RPMI8226 (cell line): ENCODE results near the gene GNAI2.
"Not testable (repeated sequence)": the region's sequence is repeated elsewhere in the genome, so short reads cannot be mapped to it uniquely, and the experiment has no call there.

Experiments
- DNase-seq: peaks from one replicate; pipeline ENCODE4 v3.0.0-alpha.2; 2015

GNAI2 gene

GRCh38 chr3:50279255-50280016 is 43.4 kb downstream of the GNAI2 start:
- DNase-seq, result no peak

DNA sequence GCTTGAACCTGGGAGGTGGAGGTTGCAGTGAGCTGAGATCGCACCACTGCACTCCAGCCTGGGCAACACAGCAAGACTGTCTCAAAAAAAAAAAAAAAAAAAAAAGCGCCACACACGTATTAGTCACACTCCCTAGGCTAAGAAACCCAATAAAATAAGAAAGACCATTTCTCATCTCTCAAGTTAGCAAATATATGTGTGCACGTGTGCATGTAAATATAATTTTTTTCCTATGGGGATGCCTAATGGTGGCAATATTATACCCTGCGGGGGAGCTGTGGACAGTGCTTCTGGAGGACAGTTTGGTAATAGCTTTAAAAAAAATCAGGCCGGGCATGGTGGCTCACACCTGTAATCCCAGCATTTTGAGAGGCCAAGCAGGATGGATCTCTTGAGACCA is 48.1 kb downstream of the GNAI2 start:
- DNase-seq, result not testable (repeated sequence)

DNA sequence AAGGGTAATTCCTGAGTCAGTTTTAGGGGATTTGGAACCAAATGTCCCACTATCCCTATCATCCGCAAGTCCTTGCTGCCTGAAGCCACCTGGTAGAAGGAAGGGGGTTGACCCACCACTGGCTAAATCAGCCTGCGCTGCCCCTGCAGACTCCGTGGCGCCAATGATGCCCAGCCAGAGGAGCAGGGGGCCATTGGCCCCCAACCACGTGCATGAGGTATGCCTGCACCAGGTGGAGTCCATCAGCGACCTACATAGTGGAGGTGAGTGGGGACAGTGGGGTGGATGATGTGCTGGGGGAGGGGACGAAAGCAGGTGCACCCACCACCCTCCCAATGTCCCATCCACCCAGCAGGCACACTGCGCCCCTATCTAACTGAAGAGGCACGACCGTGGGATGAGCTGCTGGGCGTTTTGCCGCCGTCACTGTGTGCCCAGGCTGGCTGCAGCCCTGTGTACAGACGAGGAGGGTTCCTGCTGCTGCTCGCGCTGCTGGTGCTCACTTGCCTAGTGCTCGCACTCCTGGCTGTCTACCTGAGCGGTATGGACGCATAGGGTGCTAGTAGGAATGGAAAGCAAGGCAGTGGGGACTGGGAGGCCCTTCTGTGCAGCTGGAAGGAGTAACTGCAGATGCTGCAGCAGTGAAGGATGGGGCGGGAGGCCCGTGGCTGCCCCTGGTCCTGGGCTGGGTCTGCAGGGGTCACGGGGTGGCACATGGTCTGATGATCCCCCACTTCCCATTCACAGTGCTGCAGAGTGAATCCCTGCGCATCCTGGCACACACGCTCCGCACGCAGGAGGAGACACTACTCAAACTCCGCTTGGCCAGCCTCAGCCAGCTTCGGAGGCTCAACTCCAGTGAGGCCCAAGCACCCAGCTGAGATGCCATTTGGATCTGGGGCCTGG is 50.6 kb downstream of the GNAI2 start:
- DNase-seq, result no peak

DNA sequence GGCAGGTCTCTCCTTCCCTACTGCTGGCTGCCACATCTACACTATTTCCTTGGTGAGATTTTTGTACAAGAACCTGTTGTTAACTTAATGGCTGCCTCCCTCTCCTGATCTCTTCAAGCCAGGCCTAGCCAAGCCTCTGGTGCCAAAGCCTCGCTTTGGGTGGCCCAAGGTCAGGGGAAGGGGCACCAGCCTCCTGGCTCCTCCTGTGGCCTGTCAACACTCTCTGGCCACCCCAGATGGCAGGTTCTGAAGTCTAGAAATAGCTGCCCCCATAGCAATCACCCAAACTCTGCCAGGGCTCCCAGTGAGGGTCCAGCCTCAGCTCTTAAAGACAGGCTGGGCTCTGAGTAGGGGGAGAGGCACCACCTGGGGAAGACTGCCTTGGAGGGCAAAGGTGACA is 51.3 kb downstream of the GNAI2 start:
- DNase-seq, result no peak

- DNase-seq, result no peak
These were observed 52.5 kb downstream of the GNAI2 start for GRCh38 chr3:50288387-50289007.

GRCh38 chr3:50289130-50289529 is 53.1 kb downstream of the GNAI2 start:
- no peak for DNase-seq

- no peak for DNase-seq
These were observed 54.2 kb downstream of the GNAI2 start for GRCh38 chr3:50290161-50290641.

DNA sequence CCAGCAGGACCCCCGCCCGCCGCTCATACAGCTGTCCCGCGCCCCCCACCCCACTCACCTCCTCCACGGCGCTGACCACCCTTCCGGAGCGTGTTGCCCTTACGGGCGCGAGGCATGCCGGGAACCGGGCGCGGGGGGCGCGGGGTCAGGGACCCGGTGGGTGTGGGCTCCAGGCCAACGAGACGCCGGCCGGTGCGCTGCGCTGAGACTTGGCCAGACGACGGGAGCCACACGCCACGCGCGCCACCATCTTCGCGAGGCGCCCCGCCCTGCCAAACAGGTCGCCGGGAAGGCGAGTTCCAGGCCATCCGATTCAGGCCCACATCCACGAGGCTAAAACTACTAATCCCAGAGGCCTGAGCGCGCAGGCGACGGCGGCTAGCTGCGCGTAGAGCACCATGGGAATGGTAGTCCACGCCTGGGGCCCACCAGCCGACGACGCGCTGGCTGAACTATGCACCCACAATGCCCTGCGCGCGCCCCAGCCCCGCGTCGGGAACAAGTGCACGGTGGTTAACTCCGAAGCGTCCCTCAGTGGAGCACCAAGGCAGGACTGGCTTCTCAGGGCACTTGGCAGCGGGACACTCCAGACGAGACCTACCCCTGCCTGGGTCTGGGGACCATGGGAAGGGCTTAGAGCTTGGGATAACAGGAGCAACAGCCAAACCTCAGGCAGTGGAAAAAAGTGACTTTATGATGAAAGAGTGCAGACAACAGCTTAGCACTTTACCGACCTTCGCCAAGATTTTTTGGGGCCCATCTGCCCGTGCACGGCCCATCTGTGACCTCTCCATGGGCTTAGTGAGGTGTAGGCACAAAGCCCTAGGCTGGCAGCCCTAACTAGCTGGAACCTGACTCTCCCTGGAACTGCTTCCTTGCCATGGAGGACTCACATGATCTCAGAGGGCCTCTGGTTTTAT is 56.4 kb downstream of the GNAI2 start, which contains the start of gene IFRD2:
TSS of gene IFRD2 (minus strand) at position 271 of the 920 bp plus-strand sequence. CDS start at position 116, 155 bp downstream.
- DNase-seq, result peak; percentile 98

DNA sequence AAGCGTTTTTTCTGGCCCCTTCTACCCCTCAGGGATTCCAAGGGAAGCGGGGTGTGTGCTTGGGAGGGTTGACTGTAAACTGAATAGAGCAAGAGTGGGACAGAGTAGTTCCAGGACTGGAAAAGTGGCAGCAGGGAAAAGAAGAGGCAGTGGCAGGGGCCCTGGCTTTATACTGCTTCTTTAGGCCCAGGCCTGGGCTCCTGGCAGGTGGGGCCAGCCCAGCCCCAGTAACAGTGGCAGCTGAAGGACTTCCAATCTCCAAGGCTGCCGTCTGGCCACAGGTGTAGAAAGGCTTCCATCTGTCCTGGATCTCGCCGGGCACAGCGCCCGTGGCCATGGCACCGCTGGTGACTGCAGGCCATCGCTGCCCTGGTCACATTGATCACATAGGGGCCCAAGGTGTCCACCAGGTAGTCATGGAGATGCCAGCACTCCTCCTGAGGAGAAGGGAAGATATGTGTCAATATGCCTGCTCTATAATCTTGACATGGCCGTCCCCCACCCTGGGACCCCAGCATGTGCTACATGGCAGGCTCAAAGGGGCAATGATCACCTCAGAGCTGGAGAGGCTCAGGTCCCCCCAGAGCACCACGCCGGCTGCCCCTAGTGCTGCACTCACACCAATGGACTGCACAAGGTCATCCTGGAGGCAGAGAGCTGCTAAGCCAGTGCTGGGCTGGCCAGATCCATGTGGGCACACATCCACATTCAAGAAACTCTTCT is 57.2 kb downstream of the GNAI2 start:
- DNase-seq, result no peak

GRCh38 chr3:50294089-50294488 is 58.1 kb downstream of the GNAI2 start:
- DNase-seq, result no peak

- no peak for DNase-seq
These were observed 58.7 kb downstream of the GNAI2 start for GRCh38 chr3:50294492-50295403.

DNA sequence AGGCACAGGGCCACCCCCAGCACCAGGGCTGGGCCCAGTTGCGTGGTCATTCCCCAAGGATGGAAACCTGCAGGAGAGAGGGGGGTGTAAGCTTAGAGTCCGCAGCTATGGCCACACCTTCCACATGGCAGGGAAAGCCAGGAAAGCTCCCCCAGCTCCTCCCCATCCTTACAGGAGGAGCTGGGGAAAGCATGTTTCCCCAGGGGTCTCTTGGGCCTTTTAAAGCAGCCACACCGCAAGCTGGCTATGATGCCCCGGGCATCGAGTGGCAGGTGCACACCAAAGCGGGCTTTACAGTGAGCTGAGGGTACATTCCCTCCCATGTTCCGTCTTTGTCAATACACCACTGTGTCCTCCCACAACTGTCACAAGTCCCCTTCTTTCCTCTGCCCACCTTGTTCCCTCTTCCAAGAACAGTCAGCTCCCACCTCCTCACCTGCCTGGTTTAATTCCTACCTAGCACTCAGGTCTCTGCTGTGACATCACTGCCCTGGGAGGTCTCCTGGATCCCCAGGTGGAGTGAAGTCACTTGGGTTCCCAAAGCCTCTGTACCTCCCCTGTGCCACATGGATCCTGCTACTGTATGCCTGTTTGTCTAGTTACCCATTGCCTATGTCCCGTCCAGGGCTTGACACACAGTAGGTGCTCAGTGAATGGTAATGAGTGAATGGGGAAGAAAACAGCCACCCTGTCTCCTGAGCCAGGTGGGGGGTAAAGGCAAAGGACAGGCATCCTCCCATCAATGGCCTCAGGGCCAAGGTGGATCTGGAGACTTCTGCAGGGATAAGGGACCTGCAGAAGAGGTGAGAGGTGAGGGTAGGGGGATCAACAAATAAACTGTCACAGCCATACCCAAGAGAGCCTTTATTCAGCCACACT is 59.8 kb downstream of the GNAI2 start:
- DNase-seq, result no peak

GRCh38 chr3:50296721-50297383 is 60.8 kb downstream of the GNAI2 start:
- DNase-seq, result no peak

DNA sequence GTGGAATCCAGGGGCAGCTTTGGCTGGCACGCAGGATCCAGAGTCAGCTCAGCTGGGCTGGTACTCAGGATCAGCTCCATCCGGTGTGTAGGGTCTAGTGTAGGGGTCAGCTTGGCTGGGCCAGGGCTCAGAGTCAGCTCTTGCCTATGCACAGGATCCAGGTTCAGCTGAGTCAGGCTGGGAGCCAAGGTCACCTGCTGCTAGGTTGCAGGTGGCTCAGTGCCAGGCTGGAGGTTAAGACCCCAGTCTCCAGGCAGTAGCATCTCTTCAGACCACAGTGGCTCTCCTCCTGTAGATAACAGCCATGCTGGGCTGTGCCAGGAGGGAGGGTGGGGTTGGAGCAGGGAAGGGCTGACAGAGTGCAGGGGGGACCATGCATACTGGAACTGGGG is 61.4 kb downstream of the GNAI2 start:
- no peak for DNase-seq

GRCh38 chr3:50297896-50298725 is 62.1 kb downstream of the GNAI2 start:
- no peak for DNase-seq

- DNase-seq, result peak; percentile 99
These were observed 63.0 kb downstream of the GNAI2 start, which contains the start of the genes HYAL3 and NAA80 for GRCh38 chr3:50298836-50299637. HYAL3 (minus strand) TSS chr3:50299405; CDS start chr3:50295602, 3,803 bp downstream. NAA80 (minus strand) TSS chr3:50299405; CDS start chr3:50297463, 1,942 bp downstream.

DNA sequence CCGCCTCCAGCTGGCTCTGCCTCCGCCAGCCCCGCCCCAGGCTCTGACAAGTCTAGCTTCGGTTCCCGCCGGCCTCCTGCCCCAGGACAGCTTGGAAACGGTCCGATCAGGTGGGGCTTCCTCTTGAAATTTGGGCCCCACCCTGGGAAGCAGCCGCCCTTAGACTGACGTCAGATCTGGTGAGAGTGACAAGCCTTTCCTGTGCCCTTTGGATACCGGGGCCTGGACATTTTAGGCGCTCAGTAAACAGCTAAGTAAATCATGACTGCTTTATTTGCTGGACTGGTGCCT is 63.6 kb downstream of the GNAI2 start:
- no peak for DNase-seq
